ENCODE results near the gene LOXL4. TPM values are rescaled to one million over a fixed set of nuclear protein-coding genes. Genes with fewer than 3 reads are reported as not detected.

LOXL4 gene
- total RNA-seq, 8 experiments from 2014 or later, result 0.52 to 176 (median 1.9) TPM

- in situ Hi-C loops (cut with MboI; ENCODE audit: low pct_unique_long_range_greater_than_20kb in 2 of 9, low sequenced_read_pairs in 9 of 9, unreplicated experiment in 9 of 9), result no loop called here
- H3K4me3 ChIP-seq, result peak overlapping the region in 4 of 5 donors; percentile 15 to 27 (median 18)
- H3K4me1 ChIP-seq (replicated peaks in 1 of 2), result peaks cover 26 to 38% of the 10 kb centered on the region in 2 donors
- ATAC-seq (replicated peaks in 6 of 8), result peak in 2 of 8 experiments; percentile 3 to 5
- WGBS, 10 experiments, result 17 to 80% (median 42%) methylated on average over 1 to 6 of the region's 17 CpGs; no CpG with 5 or more reads in 5 of the 10 experiments
- peak overlapping the region in 1 of 2 donors; percentile 28 for H3K27ac ChIP-seq
Measured at GRCh38 chr10:98268694-98269431, 869 bp upstream of the LOXL4 start.

- peaks cover 26 to 38% of the 10 kb centered on the region in 2 donors for H3K4me1 ChIP-seq (replicated peaks in 1 of 2)
- H3K4me3 ChIP-seq, result no peak overlapping the region
- in situ Hi-C loops (cut with MboI; ENCODE audit: low pct_unique_long_range_greater_than_20kb in 2 of 9, low sequenced_read_pairs in 9 of 9, unreplicated experiment in 9 of 9), result no loop called here
- peak in 4 of 8 experiments; percentile 1 to 51 (median 48) for ATAC-seq (replicated peaks in 6 of 8)
- WGBS, 10 experiments, result 20 to 100% (median 74%) methylated on average over 1 to 8 of the region's 22 CpGs; no CpG with 5 or more reads in 1 of the 10 experiments
- H3K27ac ChIP-seq, result peak overlapping the region; percentile 18 to 48
Measured at GRCh38 chr10:98267069-98267893, 713 bp downstream of the LOXL4 start.

- in situ Hi-C loops (cut with MboI; ENCODE audit: low pct_unique_long_range_greater_than_20kb in 2 of 9, low sequenced_read_pairs in 9 of 9, unreplicated experiment in 9 of 9), result no loop called here
- Histone ChIP-seq H3K4me3 (no peak overlapping the region), H3K27ac (no peak overlapping the region), H3K4me1 (replicated peaks in 1 of 2) (peaks cover 26 to 38% of the 10 kb centered on the region in 2 donors)
- 72 to 94% (median 81%) methylated on average over 2 to 5 of the region's 5 CpGs; no CpG with 5 or more reads in 4 of the 10 experiments for WGBS, 10 experiments
- no peak for ATAC-seq (replicated peaks in 6 of 8)
Measured at GRCh38 chr10:98266647-98267046, 1.3 kb downstream of the LOXL4 start.

GRCh38 chr10:98265403-98266378 lies 2.3 kb downstream of the LOXL4 start:
- peaks cover 26 to 38% of the 10 kb centered on the region in 2 donors for H3K4me1 ChIP-seq (replicated peaks in 1 of 2)
- 60 to 80% (median 70%) methylated on average over 1 to 7 of the region's 17 CpGs; no CpG with 5 or more reads in 6 of the 10 experiments for WGBS, 10 experiments
- H3K4me3 ChIP-seq, result no peak overlapping the region
- no peak overlapping the region for H3K27ac ChIP-seq
- in situ Hi-C loops (cut with MboI; ENCODE audit: low pct_unique_long_range_greater_than_20kb in 2 of 9, low sequenced_read_pairs in 9 of 9, unreplicated experiment in 9 of 9), result no loop called here
- peak in 1 of 8 experiments; percentile 5 for ATAC-seq (replicated peaks in 6 of 8)

- peaks cover 23 to 30% of the 10 kb centered on the region in 2 donors for H3K4me1 ChIP-seq (replicated peaks in 1 of 2)
- H3K4me3 ChIP-seq, result no peak overlapping the region
- H3K27ac ChIP-seq, result no peak overlapping the region
- ATAC-seq (replicated peaks in 6 of 8), result no peak
- in situ Hi-C loops (cut with MboI; ENCODE audit: low pct_unique_long_range_greater_than_20kb in 2 of 9, low sequenced_read_pairs in 9 of 9, unreplicated experiment in 9 of 9), result no loop called here
- 25 to 89% (median 72%) methylated on average over 1 to 9 of the region's 12 CpGs; no CpG with 5 or more reads in 4 of the 10 experiments for WGBS, 10 experiments
Measured at GRCh38 chr10:98264378-98265065, 3.5 kb downstream of the LOXL4 start.

GRCh38 chr10:98263088-98263487 lies 4.9 kb downstream of the LOXL4 start:
- in situ Hi-C loops (cut with MboI; ENCODE audit: low pct_unique_long_range_greater_than_20kb in 2 of 9, low sequenced_read_pairs in 9 of 9, unreplicated experiment in 9 of 9), result no loop called here
- ATAC-seq (replicated peaks in 6 of 8), result no peak

GRCh38 chr10:98262571-98262970 lies 5.4 kb downstream of the LOXL4 start:
- Histone ChIP-seq H3K4me3 (no peak overlapping the region), H3K27ac (no peak overlapping the region), H3K4me1 (replicated peaks in 1 of 2) (peaks cover 14% of the 10 kb centered on the region in 2 donors)
- peak in 3 of 8 experiments; percentile 22 to 42 (median 27) for ATAC-seq (replicated peaks in 6 of 8)
- 0 to 100% (median 75%) methylated on average over 1 to 2 of the region's 7 CpGs; no CpG with 5 or more reads in 6 of the 10 experiments for WGBS, 10 experiments
- in situ Hi-C loops (cut with MboI; ENCODE audit: low pct_unique_long_range_greater_than_20kb in 2 of 9, low sequenced_read_pairs in 9 of 9, unreplicated experiment in 9 of 9), result no loop called here

More at GRCh38 chr10:98263088-98263487, 4.9 kb downstream of the LOXL4 start:
- 90 to 100% (median 100%) methylated on average over 1 to 5 of the region's 7 CpGs; no CpG with 5 or more reads in 3 of the 10 experiments for WGBS, 10 experiments
- peaks cover 18 to 19% of the 10 kb centered on the region in 2 donors for H3K4me1 ChIP-seq (replicated peaks in 1 of 2)
- H3K27ac ChIP-seq, result no peak overlapping the region
- no peak overlapping the region for H3K4me3 ChIP-seq

- WGBS, 10 experiments, result 0 to 97% (median 87%) methylated on average over 1 to 5 of the region's 15 CpGs; no CpG with 5 or more reads in 4 of the 10 experiments
- ATAC-seq (replicated peaks in 6 of 8), result no peak
- in situ Hi-C loops (cut with MboI; ENCODE audit: low pct_unique_long_range_greater_than_20kb in 2 of 9, low sequenced_read_pairs in 9 of 9, unreplicated experiment in 9 of 9), result no loop called here
Measured at GRCh38 chr10:98261436-98262277, 6.3 kb downstream of the LOXL4 start.

GRCh38 chr10:98260752-98261151 lies 7.2 kb downstream of the LOXL4 start:
- Histone ChIP-seq H3K4me1 (replicated peaks in 1 of 2) (peaks cover 4 to 9% of the 10 kb centered on the region in 2 donors), H3K27ac (no peak overlapping the region), H3K4me3 (no peak overlapping the region)
- in situ Hi-C loops (cut with MboI; ENCODE audit: low pct_unique_long_range_greater_than_20kb in 2 of 9, low sequenced_read_pairs in 9 of 9, unreplicated experiment in 9 of 9), result no loop called here
- WGBS, 10 experiments, result 62 to 100% (median 90%) methylated on average over 1 to 4 of the region's 14 CpGs; no CpG with 5 or more reads in 4 of the 10 experiments
- no peak for ATAC-seq (replicated peaks in 6 of 8)

More at GRCh38 chr10:98261436-98262277, 6.3 kb downstream of the LOXL4 start:
- Histone ChIP-seq H3K4me1 (replicated peaks in 1 of 2) (peaks cover 10 to 12% of the 10 kb centered on the region in 2 donors), H3K27ac (no peak overlapping the region), H3K4me3 (no peak overlapping the region)

- Histone ChIP-seq H3K4me1 (replicated peaks in 1 of 2) (peaks cover 0 to 6% of the 10 kb centered on the region in 2 donors), H3K27ac (no peak overlapping the region), H3K4me3 (no peak overlapping the region)
- in situ Hi-C loops (cut with MboI; ENCODE audit: low pct_unique_long_range_greater_than_20kb in 2 of 9, low sequenced_read_pairs in 9 of 9, unreplicated experiment in 9 of 9), result no loop called here
- ATAC-seq (replicated peaks in 6 of 8), result no peak
- WGBS, 10 experiments, result 0 to 100% (median 38%) methylated on average over 1 to 8 of the region's 9 CpGs; no CpG with 5 or more reads in 4 of the 10 experiments
Measured at GRCh38 chr10:98260350-98260749, 7.6 kb downstream of the LOXL4 start.

All from motor neuron (in vitro differentiated cells).